ENCODE measurements around the gene COL1A2.

Gene COL1A2

DNA sequence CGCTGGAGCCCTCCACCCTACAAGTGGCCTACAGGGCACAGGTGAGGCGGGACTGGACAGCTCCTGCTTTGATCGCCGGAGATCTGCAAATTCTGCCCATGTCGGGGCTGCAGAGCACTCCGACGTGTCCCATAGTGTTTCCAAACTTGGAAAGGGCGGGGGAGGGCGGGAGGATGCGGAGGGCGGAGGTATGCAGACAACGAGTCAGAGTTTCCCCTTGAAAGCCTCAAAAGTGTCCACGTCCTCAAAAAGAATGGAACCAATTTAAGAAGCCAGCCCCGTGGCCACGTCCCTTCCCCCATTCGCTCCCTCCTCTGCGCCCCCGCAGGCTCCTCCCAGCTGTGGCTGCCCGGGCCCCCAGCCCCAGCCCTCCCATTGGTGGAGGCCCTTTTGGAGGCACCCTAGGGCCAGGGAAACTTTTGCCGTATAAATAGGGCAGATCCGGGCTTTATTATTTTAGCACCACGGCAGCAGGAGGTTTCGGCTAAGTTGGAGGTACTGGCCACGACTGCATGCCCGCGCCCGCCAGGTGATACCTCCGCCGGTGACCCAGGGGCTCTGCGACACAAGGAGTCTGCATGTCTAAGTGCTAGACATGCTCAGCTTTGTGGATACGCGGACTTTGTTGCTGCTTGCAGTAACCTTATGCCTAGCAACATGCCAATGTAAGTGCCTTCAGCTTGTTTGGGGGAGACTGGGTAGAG is at the start of gene COL1A2:
TSS of gene COL1A2 (plus strand) at position 459 of the 704 bp plus-strand sequence. CDS start at position 596, 137 bp downstream.
- no peak for DNase-seq (ENCODE audit: extremely low read depth in 1 of 2, low read depth in 1 of 2)

- DNase-seq (ENCODE audit: extremely low read depth in 1 of 2, low read depth in 1 of 2) = no peak
Observed at GRCh38 chr7:94345907-94346306, 48.8 kb upstream of the COL1A2 start.

- no peak for DNase-seq (ENCODE audit: extremely low read depth in 1 of 2, low read depth in 1 of 2)
Observed at GRCh38 chr7:94348142-94348541, 46.6 kb upstream of the COL1A2 start.

- DNase-seq (ENCODE audit: extremely low read depth in 1 of 2, low read depth in 1 of 2) = no peak
Observed at GRCh38 chr7:94350734-94351133, 44.0 kb upstream of the COL1A2 start.

GRCh38 chr7:94351703-94352102 is 43.0 kb upstream of the COL1A2 start:
- DNase-seq (ENCODE audit: extremely low read depth in 1 of 2, low read depth in 1 of 2) = no peak

GRCh38 chr7:94352887-94353286 is 41.8 kb upstream of the COL1A2 start:
- DNase-seq (ENCODE audit: extremely low read depth in 1 of 2, low read depth in 1 of 2) = no peak

GRCh38 chr7:94354953-94355352 is 39.7 kb upstream of the COL1A2 start:
- no peak for DNase-seq (ENCODE audit: extremely low read depth in 1 of 2, low read depth in 1 of 2)

GRCh38 chr7:94355454-94355853 is 39.2 kb upstream of the COL1A2 start:
- no peak for DNase-seq (ENCODE audit: extremely low read depth in 1 of 2, low read depth in 1 of 2)

- DNase-seq (ENCODE audit: extremely low read depth in 1 of 2, low read depth in 1 of 2) = no peak
Observed at GRCh38 chr7:94357076-94357475, 37.6 kb upstream of the COL1A2 start.

- no peak for DNase-seq (ENCODE audit: extremely low read depth in 1 of 2, low read depth in 1 of 2)
Observed at GRCh38 chr7:94360926-94361325, 33.8 kb upstream of the COL1A2 start.

DNA sequence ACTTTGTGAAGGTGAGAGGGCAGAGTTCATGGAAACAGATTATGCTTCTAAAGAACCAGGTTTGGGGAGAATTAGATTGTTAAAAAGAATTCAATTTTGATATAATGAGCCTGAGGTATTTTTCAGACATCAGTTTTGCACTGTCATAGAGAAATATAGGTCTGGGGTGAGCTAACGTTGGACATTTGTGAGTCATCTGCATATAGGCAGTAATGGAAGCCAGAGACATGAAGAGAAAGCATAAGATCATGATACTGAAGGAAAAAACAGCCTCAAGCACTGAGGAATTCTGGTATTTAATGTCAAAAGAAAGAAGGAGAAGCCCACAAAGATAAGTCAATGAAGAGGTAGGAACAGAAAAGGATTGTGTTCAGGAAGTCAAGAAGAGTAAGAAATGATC is 32.4 kb upstream of the COL1A2 start:
- DNase-seq (ENCODE audit: extremely low read depth in 1 of 2, low read depth in 1 of 2) = no peak

DNA sequence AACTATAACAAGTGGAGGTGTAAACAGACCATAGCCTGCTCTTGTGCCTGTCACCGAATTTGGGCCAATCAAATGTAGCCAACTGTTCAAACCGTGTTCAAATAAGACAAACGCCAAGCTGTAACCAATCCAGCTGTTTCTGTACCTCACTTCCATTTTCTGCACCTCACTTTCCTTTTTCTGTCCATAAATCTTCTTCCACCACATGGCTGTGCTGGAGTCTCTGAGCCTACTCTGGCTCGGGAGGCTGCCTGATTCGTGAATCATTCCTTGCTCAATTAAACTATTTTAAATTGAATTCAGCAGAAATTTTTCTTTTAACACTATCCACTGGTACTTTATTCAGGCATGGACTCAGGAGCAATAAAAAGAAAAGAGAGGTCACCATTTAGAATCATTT is 29.9 kb upstream of the COL1A2 start:
- DNase-seq (ENCODE audit: extremely low read depth in 1 of 2, low read depth in 1 of 2) = no peak

GRCh38 chr7:94366163-94366562 is 28.5 kb upstream of the COL1A2 start:
- DNase-seq (ENCODE audit: extremely low read depth in 1 of 2, low read depth in 1 of 2) = no peak

DNA sequence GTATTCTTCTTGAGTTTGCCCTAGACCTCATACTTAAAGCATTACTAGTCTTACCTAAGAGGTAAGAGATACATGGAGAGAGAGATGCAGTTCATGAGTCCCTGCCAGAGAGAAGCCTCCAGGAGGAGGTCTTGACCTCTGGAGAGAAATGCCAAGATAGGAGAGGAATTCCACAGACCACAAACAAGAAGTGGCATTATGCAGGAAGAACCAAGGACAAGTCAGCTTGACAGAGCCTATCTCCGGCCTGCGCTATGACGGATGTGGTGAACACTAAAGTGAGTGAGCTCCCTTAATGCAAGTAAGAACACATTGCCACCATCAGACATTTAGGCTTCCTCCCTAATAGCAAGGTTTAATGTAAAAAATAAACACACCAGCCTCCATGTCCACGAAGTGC is 27.9 kb upstream of the COL1A2 start:
- no peak for DNase-seq (ENCODE audit: extremely low read depth in 1 of 2, low read depth in 1 of 2)

GRCh38 chr7:94367949-94368348 is 26.7 kb upstream of the COL1A2 start:
- DNase-seq (ENCODE audit: extremely low read depth in 1 of 2, low read depth in 1 of 2) = no peak

GRCh38 chr7:94368371-94368791 is 26.3 kb upstream of the COL1A2 start:
- no peak for DNase-seq (ENCODE audit: extremely low read depth in 1 of 2, low read depth in 1 of 2)

- DNase-seq (ENCODE audit: extremely low read depth in 1 of 2, low read depth in 1 of 2) = no peak
Observed at GRCh38 chr7:94374231-94374630, 20.5 kb upstream of the COL1A2 start.

GRCh38 chr7:94374721-94375566 is 19.8 kb upstream of the COL1A2 start:
- DNase-seq (ENCODE audit: extremely low read depth in 1 of 2, low read depth in 1 of 2) = no peak

DNA sequence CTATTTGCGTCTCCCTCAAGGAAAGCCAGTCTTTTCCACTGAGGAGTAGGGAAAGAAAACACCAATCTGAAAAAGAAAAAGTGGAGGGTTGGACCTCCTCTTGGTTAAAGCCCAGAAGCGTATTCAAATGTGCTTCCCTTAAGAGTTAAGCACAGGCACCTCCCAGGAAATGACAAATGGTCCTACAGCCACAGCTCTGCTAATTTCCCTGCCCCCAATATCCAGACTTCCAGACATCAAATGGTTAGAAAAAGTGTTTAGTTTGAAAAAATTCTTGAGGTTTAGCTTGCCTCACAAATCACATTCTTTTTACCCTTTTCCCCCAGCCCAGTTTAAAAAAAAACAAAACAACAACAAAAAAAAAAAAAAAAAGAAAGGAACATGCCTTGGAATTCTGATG is 19.0 kb upstream of the COL1A2 start:
- no peak for DNase-seq (ENCODE audit: extremely low read depth in 1 of 2, low read depth in 1 of 2)

DNA sequence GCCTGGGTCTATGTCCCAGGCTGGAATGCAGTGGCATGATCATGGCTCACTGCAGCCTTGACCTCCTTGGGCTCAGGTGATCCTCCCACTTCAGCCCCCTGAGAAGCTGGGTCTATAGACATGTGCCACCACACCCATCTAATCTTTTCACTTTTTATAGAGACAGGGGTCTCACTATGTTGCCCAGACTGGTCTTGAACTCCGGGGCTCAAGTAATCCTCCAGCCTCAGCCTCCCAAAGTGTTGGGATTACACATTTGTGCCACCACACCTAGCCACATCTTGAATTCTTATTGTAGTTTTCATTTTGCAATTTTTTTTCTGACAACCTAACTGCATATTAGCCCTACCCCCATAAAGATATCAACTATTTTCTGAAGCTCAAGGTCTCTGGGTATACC is 18.4 kb upstream of the COL1A2 start:
- no peak for DNase-seq (ENCODE audit: extremely low read depth in 1 of 2, low read depth in 1 of 2)

DNA sequence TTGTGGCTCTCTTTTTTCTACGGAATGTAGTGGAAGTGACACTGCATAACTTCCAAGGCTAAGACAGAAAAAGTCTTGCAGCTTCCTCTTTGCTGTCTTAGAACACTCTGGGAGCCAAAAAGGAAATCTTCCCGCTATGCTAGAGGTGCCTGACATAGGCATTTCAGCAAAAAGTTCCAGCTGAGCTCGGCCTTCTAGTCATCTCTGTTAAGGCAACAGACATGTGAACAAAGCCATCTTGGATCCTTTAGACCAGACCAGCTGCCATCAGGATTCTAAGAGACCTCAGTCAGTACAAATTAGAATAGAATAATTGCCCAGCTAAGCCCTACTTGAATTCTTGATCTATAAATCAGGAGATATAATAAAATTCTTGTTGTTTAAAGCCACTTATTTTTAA is 16.3 kb upstream of the COL1A2 start:
- no peak for DNase-seq (ENCODE audit: extremely low read depth in 1 of 2, low read depth in 1 of 2)

DNA sequence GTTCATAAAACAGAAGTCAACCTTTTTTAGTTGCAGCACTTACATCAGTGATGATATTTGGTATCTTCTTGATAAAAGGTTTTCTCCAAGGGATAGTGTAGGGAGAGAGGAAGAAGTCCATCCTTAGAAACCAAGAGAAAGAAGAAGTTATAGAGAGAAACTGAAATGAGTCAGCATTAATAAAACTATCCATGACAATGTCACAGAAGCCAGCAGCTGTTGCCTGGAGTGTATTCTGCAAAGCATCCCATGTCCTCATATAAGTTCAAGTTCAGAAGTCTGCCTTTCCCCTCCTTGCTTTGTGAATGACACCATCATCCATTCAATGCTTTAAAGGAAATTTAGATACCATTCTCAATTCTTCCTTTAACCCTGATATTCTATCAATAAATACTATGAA is 14.4 kb upstream of the COL1A2 start:
- DNase-seq (ENCODE audit: extremely low read depth in 1 of 2, low read depth in 1 of 2) = no peak
